Sigmoid colon (tissue), 4 donors: Measurements from ENCODE around the gene DNM2.

Source experiments
- EP300 ChIP-seq, 4 donors: sonication (generic); formaldehyde crosslinking; IDR thresholded peaks; one replicate each; pipeline ENCODE4 v1.6.1; 2017; ENCODE audit warnings: antibody characterized with exemption in 4 of 4
- POLR2A ChIP-seq, 2 donors: fragments of 450-650 bp; IDR thresholded peaks; one replicate each; pipeline ENCODE4 v1.6.1; 2016; ENCODE audit warnings: antibody characterized with exemption in 2 of 2, mild to moderate bottlenecking in 2 of 2, moderate library complexity in 2 of 2
- TF ChIP-seq, protein P1 (sequence below), 4 experiments: fragments of 450-650 bp in 3 of 4; fragments of 200-600 bp in 1 of 4; IDR thresholded peaks; one replicate each; pipeline ENCODE4 v1.5.1; 2016 to 2019; ENCODE audit warnings: antibody characterized with exemption in 4 of 4, mild to moderate bottlenecking in 3 of 4, moderate library complexity in 2 of 4

DNA sequence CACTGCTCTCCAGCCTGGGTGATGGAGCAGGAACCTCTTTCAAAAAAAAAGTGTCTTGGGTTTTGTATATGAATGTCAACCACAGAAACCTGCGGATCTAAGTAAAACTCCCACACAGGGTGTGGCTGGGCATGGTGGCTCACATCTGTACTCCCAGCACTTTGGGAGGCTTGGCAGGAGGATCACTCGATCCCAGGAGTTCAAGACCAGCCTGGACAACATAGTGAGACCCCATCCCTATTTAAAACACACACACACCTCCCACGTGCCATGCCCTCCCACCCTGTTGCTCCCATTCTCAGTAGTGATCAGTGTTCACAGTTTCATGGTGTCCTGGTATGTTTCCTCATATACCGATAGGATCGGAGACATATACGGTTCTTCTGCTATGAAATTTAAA is 109.0 kb downstream of the DNM2 start:
- TF ChIP-seq EP300 (IDR thresholded peaks at IDR 0.05) (no peak), POLR2A (IDR thresholded peaks at IDR 0.05) (no peak)
- TF ChIP-seq, protein P1, sequence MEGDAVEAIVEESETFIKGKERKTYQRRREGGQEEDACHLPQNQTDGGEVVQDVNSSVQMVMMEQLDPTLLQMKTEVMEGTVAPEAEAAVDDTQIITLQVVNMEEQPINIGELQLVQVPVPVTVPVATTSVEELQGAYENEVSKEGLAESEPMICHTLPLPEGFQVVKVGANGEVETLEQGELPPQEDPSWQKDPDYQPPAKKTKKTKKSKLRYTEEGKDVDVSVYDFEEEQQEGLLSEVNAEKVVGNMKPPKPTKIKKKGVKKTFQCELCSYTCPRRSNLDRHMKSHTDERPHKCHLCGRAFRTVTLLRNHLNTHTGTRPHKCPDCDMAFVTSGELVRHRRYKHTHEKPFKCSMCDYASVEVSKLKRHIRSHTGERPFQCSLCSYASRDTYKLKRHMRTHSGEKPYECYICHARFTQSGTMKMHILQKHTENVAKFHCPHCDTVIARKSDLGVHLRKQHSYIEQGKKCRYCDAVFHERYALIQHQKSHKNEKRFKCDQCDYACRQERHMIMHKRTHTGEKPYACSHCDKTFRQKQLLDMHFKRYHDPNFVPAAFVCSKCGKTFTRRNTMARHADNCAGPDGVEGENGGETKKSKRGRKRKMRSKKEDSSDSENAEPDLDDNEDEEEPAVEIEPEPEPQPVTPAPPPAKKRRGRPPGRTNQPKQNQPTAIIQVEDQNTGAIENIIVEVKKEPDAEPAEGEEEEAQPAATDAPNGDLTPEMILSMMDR (IDR thresholded peaks at IDR 0.05): no peak
